Measurements from ENCODE around the gene SMIM43.
"Not testable (repeated sequence)": the region's sequence is repeated elsewhere in the genome, so short reads cannot be mapped to it uniquely, and the experiment has no call there.

The SMIM43 gene

GRCh38 chr4:121734571-121734970 lies 30.4 kb downstream of the SMIM43 start:
- no peak for DNase-seq

GRCh38 chr4:121733942-121734341 lies 31.0 kb downstream of the SMIM43 start:
- DNase-seq: no peak

- not testable (repeated sequence) for DNase-seq
Observed at GRCh38 chr4:121729753-121730152, 35.2 kb downstream of the SMIM43 start.

- DNase-seq: no peak
Observed at GRCh38 chr4:121728798-121729226, 36.2 kb downstream of the SMIM43 start.

- DNase-seq: no peak
Observed at GRCh38 chr4:121728066-121728465, 36.9 kb downstream of the SMIM43 start.

GRCh38 chr4:121726642-121727268 lies 38.2 kb downstream of the SMIM43 start:
- no peak for DNase-seq

GRCh38 chr4:121724671-121725070 lies 40.3 kb downstream of the SMIM43 start:
- DNase-seq: no peak

GRCh38 chr4:121721700-121722099 lies 43.3 kb downstream of the SMIM43 start:
- no peak for DNase-seq

GRCh38 chr4:121720109-121720508 lies 44.9 kb downstream of the SMIM43 start:
- no peak for DNase-seq

GRCh38 chr4:121717680-121718237 lies 47.2 kb downstream of the SMIM43 start:
- DNase-seq: no peak

GRCh38 chr4:121714548-121714947 lies 50.4 kb downstream of the SMIM43 start:
- DNase-seq: no peak

GRCh38 chr4:121712783-121713182 lies 52.2 kb downstream of the SMIM43 start:
- no peak for DNase-seq

GRCh38 chr4:121712001-121712651 lies 52.8 kb downstream of the SMIM43 start:
- DNase-seq: no peak

- no peak for DNase-seq
Observed at GRCh38 chr4:121711263-121712000, 53.5 kb downstream of the SMIM43 start.

GRCh38 chr4:121709766-121710405 lies 55.1 kb downstream of the SMIM43 start:
- DNase-seq: no peak

Measured in NCI-H187 treated with DMSO at 0.1 percent for 48 hours (cell line).